Epithelial cell of esophagus (primary cell): ENCODE data around the gene GAL.
"Not testable (repeated sequence)": the region's sequence is repeated elsewhere in the genome, so short reads cannot be mapped to it uniquely, and the experiment has no call there.

Source experiments
- DNase-seq: peaks from one replicate; pipeline ENCODE4 v3.0.0; 2010; ENCODE audit warnings: low read depth
- H3K4me3 ChIP-seq: 2 replicates; pipeline ENCODE4 v1.5.1; 2011; ENCODE audit warnings: mild to moderate bottlenecking, low read length, control low read depth
- TF ChIP-seq, protein P1 (sequence below): IDR thresholded peaks from 2 replicates; pipeline ENCODE4 v1.5.1; 2011; ENCODE audit warnings: low read depth, mild to moderate bottlenecking, low read length, control low read depth, inconsistent platforms; ENCODE audit not compliant: insufficient read depth; ENCODE audit errors: missing control alignments

The GAL gene

DNA sequence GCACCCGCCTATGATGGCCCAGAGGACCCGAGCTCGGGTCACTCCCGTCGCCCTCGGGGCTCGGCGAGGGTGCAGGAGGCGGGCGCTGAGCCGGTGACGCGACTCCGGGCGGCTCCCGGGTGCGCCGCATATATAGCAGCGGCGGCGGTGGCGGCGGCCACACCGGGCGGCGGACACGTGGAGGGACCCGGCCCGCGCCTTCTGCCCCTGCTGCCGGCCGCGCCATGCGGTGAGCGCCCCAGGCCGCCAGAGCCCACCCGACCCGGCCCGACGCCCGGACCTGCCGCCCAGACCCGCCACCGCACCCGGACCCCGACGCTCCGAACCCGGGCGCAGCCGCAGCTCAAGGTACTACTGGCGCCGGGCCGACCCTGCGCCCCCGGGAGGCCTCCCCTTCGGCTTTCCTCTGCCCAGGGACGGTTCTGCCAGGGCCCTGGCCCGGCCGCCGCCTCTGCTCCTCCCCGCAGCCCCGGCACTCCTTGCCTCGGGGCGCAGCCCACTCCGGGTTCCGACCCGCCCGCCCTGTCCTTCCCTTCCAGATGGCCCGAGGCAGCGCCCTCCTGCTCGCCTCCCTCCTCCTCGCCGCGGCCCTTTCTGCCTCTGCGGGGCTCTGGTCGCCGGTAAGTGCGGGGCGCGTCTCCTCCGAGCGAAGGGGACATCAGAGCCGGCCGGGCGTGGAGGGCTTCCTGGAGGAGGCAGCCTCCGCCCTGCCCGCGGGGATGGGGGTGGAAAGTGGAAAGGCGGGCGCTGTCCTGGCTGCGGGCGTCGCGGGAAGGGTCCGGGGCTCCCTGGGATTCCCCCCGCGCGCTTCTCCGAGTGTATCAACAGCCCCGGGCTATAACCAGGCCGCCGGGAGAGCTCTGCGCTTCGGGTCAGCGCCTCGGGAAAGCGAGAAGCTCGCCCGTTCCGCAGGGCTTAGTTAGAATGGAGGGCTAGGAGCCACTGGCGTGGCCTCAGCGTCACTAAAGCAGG lies at the start of gene GAL:
Gene GAL, plus strand, starts transcription at position 160 of the 972 bp plus-strand sequence. Its CDS starts 380 bp downstream, at position 540.
- H3K4me3 ChIP-seq: peak within 1 kb of the TSS; percentile 27
- TF ChIP-seq, protein P1, sequence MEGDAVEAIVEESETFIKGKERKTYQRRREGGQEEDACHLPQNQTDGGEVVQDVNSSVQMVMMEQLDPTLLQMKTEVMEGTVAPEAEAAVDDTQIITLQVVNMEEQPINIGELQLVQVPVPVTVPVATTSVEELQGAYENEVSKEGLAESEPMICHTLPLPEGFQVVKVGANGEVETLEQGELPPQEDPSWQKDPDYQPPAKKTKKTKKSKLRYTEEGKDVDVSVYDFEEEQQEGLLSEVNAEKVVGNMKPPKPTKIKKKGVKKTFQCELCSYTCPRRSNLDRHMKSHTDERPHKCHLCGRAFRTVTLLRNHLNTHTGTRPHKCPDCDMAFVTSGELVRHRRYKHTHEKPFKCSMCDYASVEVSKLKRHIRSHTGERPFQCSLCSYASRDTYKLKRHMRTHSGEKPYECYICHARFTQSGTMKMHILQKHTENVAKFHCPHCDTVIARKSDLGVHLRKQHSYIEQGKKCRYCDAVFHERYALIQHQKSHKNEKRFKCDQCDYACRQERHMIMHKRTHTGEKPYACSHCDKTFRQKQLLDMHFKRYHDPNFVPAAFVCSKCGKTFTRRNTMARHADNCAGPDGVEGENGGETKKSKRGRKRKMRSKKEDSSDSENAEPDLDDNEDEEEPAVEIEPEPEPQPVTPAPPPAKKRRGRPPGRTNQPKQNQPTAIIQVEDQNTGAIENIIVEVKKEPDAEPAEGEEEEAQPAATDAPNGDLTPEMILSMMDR: no peak
- peak; percentile 26 for DNase-seq

DNA sequence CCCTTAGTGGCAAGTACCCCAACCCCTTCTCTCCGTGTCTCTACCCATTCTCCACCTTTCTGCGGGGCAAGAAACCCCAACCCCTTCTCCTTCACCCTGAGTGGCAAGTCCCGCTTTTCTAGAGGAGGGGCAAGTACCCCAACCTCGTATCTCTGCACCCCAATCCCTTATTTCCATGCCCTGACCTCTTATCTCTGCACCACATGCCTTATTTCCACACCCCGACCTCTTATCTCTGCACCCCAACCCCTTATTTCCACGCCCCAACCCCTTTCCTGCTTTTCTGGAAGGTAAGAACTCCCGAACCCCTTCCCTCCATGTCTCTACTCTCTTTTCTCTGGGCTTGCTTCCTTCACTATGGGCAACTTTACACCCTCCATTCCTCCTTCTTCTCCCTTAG lies 49.7 kb upstream of the GAL start:
- not testable (repeated sequence) for DNase-seq, H3K4me3 ChIP-seq

DNA sequence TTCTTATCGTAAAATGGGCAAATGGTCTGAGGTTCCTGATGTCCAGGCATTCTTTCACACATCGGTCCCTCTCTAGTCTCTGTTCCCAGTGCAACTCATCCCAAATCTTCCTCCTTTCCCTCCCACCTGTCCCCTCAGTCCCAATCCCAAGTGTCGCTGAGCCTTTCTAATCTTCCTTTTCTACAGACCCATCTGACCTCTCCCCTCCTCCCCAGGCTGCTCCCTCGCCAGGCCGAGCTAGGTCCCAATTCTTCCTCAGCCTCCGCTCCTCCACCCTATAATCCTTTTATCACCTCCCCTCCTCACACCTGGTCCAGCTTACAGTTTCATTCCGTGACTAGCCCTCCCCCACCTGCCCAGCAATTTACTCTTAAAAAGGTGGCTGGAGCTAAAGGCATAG lies 49.2 kb upstream of the GAL start:
- DNase-seq, H3K4me3 ChIP-seq: not testable (repeated sequence)

- not testable (repeated sequence) for DNase-seq, H3K4me3 ChIP-seq
Observed at GRCh38 chr11:68635883-68636282, 48.5 kb upstream of the GAL start.

GRCh38 chr11:68639322-68639721 lies 45.0 kb upstream of the GAL start:
- DNase-seq, H3K4me3 ChIP-seq: not testable (repeated sequence)

- no peak for DNase-seq
- TF ChIP-seq, protein P1: no peak
- no peak overlapping the region for H3K4me3 ChIP-seq
Observed at GRCh38 chr11:68641880-68642279, 42.5 kb upstream of the GAL start.

DNA sequence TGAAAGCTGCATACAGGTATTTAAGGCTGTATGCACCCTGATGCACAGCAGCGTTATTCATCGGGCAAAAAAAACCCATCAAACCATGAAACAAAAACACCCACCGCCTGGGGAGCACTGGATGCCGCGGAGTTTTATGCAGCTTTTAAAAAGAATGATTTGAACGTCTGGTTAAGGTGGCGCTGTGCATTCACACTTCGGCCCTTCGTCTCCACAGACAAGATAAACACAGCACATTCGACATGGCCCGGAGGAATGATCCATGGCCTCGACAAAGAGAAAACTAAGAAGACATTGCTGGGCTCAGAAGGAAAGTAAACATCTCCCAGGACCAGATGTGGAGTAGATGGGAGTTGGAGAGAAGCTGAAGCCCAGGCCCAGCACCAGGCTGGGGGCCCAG lies 40.8 kb upstream of the GAL start:
- TF ChIP-seq, protein P1: no peak
- no peak overlapping the region for H3K4me3 ChIP-seq
- DNase-seq: peak; percentile 29

DNA sequence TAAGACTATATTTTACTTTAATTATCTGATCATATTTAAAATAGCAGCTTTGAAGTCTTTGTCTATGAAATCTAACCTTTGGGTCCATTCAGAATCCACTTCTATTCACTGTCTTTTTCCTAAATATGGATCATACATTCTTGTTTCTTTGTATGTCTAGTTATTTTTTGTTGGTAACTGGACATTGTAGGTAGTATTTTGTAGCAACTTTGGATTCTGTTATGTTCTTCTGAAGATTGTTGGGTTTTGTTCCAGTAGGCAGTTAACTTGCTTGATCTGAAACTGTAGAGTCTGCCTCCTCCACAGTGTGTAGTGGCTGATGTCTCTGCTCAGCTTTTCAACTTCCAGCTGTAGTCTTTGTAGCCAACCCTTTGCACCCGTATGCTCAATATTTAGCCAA lies 37.5 kb upstream of the GAL start:
- H3K4me3 ChIP-seq: no peak overlapping the region
- TF ChIP-seq, protein P1: no peak
- DNase-seq: no peak

- no peak for DNase-seq
- TF ChIP-seq, protein P1: no peak
- no peak overlapping the region for H3K4me3 ChIP-seq
Observed at GRCh38 chr11:68649851-68650555, 34.3 kb upstream of the GAL start.
